ENCODE data around the gene DLG2. TPM values are rescaled to one million over a fixed set of nuclear protein-coding genes. Genes with fewer than 3 reads are reported as not detected.

DLG2 gene
- total RNA-seq, 1 donor from 2014 or later, result 5.9 TPM

GRCh38 chr11:85590848-85591483 is 36.2 kb downstream of the DLG2 start:
- Mint-ChIP-seq H3K4me1 (ENCODE audit: unreplicated experiment) (no peaks in the 10 kb centered on the region), H3K27me3 (no peaks in the 10 kb centered on the region), H3K36me3 (no peaks in the 10 kb centered on the region), H3K27ac (no peak overlapping the region), H3K4me3 (no peak overlapping the region), H3K9me3 (peaks cover 5% of the 10 kb centered on the region)
- TF ChIP-seq, protein P1, sequence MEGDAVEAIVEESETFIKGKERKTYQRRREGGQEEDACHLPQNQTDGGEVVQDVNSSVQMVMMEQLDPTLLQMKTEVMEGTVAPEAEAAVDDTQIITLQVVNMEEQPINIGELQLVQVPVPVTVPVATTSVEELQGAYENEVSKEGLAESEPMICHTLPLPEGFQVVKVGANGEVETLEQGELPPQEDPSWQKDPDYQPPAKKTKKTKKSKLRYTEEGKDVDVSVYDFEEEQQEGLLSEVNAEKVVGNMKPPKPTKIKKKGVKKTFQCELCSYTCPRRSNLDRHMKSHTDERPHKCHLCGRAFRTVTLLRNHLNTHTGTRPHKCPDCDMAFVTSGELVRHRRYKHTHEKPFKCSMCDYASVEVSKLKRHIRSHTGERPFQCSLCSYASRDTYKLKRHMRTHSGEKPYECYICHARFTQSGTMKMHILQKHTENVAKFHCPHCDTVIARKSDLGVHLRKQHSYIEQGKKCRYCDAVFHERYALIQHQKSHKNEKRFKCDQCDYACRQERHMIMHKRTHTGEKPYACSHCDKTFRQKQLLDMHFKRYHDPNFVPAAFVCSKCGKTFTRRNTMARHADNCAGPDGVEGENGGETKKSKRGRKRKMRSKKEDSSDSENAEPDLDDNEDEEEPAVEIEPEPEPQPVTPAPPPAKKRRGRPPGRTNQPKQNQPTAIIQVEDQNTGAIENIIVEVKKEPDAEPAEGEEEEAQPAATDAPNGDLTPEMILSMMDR (conservative IDR thresholded peaks at IDR 0.05), result peak; percentile 67
- DNase-seq (ENCODE audit: extremely low spot score, unreplicated experiment), result no peak

DNA sequence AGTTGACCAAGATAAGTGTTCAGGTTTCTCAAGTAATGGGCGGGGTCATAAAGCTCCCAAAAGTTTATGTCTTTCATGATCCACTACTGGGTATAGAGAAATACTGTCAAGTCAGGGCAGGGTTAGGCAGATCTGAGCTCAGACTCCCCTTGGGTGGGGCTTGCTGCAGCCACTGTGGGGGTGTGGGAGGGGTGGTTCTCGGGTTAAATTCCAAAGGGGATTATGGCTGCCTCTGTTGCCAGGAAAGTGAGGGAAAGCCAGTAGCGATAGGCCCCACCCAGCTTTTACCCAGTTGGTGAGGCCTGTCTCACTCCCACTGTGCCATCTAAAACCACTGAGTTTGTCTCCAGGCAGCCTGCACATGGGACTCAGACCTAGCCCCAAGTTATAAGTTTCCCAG is 37.8 kb downstream of the DLG2 start:
- H3K4me3 Mint-ChIP-seq, result no peak overlapping the region
- TF ChIP-seq, protein P1 (conservative IDR thresholded peaks at IDR 0.05), result no peak
- H3K36me3 Mint-ChIP-seq, result no peaks in the 10 kb centered on the region
- no peak overlapping the region for H3K27ac Mint-ChIP-seq
- H3K4me1 Mint-ChIP-seq (ENCODE audit: unreplicated experiment), result no peaks in the 10 kb centered on the region
- no peaks in the 10 kb centered on the region for H3K27me3 Mint-ChIP-seq
- H3K9me3 Mint-ChIP-seq, result peaks cover 5% of the 10 kb centered on the region
- no peak for DNase-seq (ENCODE audit: extremely low spot score, unreplicated experiment)

GRCh38 chr11:85582111-85582510 is 45.0 kb downstream of the DLG2 start:
- Mint-ChIP-seq H3K4me3 (no peak overlapping the region), H3K27me3 (no peaks in the 10 kb centered on the region), H3K36me3 (no peaks in the 10 kb centered on the region), H3K27ac (no peak overlapping the region), H3K9me3 (no peaks in the 10 kb centered on the region), H3K4me1 (ENCODE audit: unreplicated experiment) (no peaks in the 10 kb centered on the region)
- TF ChIP-seq, protein P1 (conservative IDR thresholded peaks at IDR 0.05), result no peak
- DNase-seq (ENCODE audit: extremely low spot score, unreplicated experiment), result no peak

GRCh38 chr11:85575388-85575787 is 51.8 kb downstream of the DLG2 start:
- Mint-ChIP-seq H3K27ac (no peak overlapping the region), H3K36me3 (no peaks in the 10 kb centered on the region), H3K27me3 (no peaks in the 10 kb centered on the region), H3K4me1 (ENCODE audit: unreplicated experiment) (no peaks in the 10 kb centered on the region), H3K9me3 (no peaks in the 10 kb centered on the region), H3K4me3 (no peak overlapping the region)
- DNase-seq (ENCODE audit: extremely low spot score, unreplicated experiment), result no peak
- TF ChIP-seq, protein P1 (conservative IDR thresholded peaks at IDR 0.05), result no peak

GRCh38 chr11:85572056-85572455 is 55.1 kb downstream of the DLG2 start:
- H3K4me3 Mint-ChIP-seq, result no peak overlapping the region
- no peaks in the 10 kb centered on the region for H3K36me3 Mint-ChIP-seq
- H3K4me1 Mint-ChIP-seq (ENCODE audit: unreplicated experiment), result no peaks in the 10 kb centered on the region
- DNase-seq (ENCODE audit: extremely low spot score, unreplicated experiment), result no peak
- no peaks in the 10 kb centered on the region for H3K9me3 Mint-ChIP-seq
- H3K27me3 Mint-ChIP-seq, result no peaks in the 10 kb centered on the region
- H3K27ac Mint-ChIP-seq, result no peak overlapping the region
- TF ChIP-seq, protein P1 (conservative IDR thresholded peaks at IDR 0.05), result no peak
